GM12874 (cell line): ENCODE measurements around the gene RPS6KA2.

Source experiments
- TF ChIP-seq, protein P1 (sequence below): IDR thresholded peaks from 2 replicates; pipeline ENCODE4 v1.5.1; 2011; ENCODE audit warnings: low read depth, mild to moderate bottlenecking, control low read depth, low read length, moderate library complexity; ENCODE audit not compliant: insufficient read depth

The RPS6KA2 gene

DNA sequence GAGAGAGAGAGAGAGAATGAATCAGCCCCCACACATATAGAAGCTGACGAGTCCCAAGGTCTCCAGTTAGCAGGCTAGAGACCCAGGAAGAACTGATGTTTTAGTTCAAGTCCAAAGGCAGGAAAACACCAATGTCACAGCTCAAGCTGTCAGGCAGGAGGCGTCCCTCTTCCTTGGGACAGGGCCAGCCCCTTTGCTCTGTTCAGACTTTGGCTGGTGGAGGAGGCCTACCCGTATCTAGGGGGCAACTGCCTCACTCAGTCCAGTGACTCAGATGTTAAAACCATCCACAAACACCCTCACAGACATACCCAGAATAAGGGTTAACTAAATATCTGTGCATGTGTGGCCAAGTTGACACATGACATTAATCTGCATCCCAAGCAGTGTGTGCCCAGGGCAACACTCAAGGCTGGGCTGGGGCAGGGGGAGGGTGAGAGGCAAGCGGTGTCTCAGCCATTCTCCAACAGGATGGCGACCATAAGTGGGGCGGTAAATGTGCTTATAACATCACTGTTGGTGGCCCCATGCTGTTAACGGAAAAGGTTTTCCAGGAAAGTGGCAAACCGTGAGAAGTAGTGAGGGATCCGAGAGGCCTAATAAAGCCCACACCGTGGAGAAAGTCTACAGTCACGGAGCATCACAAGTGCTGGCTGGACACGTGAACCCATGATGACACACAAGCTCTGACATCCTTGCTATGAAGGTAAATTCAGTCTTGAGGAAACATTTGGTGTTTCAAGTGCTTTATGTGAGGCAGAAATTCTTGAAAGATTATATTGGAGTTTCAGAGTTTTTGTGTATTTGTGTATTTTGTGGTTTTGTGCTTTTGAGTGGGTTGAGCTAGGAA is 68.7 kb downstream of the RPS6KA2 start:
- TF ChIP-seq, protein P1, sequence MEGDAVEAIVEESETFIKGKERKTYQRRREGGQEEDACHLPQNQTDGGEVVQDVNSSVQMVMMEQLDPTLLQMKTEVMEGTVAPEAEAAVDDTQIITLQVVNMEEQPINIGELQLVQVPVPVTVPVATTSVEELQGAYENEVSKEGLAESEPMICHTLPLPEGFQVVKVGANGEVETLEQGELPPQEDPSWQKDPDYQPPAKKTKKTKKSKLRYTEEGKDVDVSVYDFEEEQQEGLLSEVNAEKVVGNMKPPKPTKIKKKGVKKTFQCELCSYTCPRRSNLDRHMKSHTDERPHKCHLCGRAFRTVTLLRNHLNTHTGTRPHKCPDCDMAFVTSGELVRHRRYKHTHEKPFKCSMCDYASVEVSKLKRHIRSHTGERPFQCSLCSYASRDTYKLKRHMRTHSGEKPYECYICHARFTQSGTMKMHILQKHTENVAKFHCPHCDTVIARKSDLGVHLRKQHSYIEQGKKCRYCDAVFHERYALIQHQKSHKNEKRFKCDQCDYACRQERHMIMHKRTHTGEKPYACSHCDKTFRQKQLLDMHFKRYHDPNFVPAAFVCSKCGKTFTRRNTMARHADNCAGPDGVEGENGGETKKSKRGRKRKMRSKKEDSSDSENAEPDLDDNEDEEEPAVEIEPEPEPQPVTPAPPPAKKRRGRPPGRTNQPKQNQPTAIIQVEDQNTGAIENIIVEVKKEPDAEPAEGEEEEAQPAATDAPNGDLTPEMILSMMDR: no peak

GRCh38 chr6:166556863-166557322 is 70.2 kb downstream of the RPS6KA2 start:
- TF ChIP-seq, protein P1: no peak

DNA sequence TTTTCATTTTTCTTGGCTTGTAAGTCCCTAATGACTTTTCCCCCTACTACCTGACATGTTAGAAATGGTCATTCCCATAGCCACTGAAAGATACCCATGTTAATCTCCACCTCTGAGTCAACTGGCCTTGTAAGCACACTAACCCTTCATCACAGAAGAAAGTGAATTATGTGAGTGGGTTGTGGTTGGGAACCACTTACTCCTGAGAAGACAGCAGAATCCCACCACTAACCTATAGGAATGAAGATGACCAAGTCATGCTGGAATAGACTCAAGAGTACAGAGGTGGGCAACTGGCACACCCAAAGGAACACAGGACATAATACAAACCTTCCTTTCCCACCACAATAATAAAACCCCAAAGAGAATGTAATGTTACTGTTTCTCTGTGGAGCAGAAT is 70.7 kb downstream of the RPS6KA2 start:
- TF ChIP-seq, protein P1: no peak

DNA sequence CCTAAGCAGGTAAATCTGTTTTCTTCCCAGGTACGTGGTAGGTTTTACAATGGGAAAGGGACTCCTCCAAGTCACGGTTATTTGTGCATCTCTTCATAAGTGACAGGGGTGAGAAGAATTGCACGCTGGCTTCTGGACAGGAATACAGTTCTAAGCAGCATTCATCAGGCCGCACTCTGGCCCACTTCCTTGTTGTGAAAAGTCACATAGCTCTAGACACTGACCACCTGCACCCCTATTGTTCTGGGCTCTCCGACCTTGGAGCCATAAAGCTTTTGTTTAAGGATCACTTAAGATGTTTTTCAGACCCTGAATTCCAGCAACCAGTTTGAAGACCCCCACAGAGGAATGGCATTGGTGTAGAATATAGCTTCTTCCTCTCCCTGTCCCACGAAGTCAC is 72.0 kb downstream of the RPS6KA2 start:
- TF ChIP-seq, protein P1: no peak

DNA sequence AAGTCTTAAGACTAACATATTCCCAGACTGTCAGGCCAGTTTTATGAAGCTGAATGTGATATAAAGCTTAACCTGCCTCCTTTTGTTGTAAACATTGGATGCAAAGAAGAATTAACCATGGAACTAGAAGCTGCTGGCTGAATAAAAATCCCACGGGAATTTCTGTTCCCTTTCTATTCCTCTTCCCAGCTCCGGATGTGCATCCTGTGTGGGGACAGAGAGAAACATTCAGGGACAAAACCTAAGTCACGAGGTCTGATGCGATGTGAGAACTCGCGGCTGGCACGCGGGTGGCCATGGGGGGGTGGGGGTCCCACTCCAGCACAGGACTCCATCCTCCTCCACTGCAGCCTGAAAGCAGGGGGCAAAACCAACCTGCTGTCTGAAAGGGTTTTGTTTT is 72.7 kb downstream of the RPS6KA2 start:
- TF ChIP-seq, protein P1: no peak

- TF ChIP-seq, protein P1: no peak
These were observed 73.3 kb downstream of the RPS6KA2 start for GRCh38 chr6:166553563-166554271.

DNA sequence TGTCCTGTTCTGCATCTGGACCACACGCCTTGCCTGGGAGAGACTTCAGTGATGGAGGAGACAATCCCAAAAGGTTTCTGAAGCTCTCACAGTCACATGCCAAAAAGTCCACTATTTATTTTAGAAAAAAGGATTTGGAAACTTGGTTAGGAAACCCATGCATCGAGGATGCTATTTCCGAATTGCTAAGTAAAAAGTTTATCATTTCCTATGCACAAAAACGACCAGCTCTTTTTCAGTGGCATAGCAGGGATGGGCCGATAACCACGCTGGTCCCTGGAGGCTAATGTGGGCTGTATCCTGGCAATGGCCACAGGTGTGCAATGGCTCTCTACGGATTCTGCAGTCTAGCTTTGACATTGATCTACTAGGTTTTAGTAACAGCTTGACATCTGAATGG is 74.5 kb downstream of the RPS6KA2 start:
- TF ChIP-seq, protein P1: no peak
